ENCODE data around the gene CSF1R.

GRCh38 chr5:150063638-150064037 lies 22.7 kb downstream of the CSF1R start:
- TF ChIP-seq CTCF (IDR thresholded peaks at IDR 0.05; ENCODE audit: low read depth, low read length, poor library complexity, severe bottlenecking) (no peak), EZH2phosphoT487 (IDR thresholded peaks at IDR 0.05; ENCODE audit: borderline replicate concordance, low read length) (no peak)

All from DOHH2 (cell line).